HEK293 (cell line): ENCODE results near the gene WDR35.
A peak's percentile ranks its signal among the peaks of the same experiment; 100 is the strongest.

Experiments
- CTCF ChIA-PET: fragments of 350-600 bp; formaldehyde crosslinking; extraction: SDS; loops from one replicate; lab custom pipeline; 2021; ENCODE audit warnings: antibody characterized with exemption; lab: Yijun Ruan, JAX
- POLR2A ChIA-PET: fragments of 300-600 bp; formaldehyde crosslinking; extraction: SDS; loops from one replicate; lab custom pipeline; 2020; ENCODE audit warnings: antibody characterized with exemption, inconsistent platforms; lab: Yijun Ruan, JAX
- H3K27ac ChIP-seq: fragments of 200-500 bp; sonication (Bioruptor generic); 2 replicates; pipeline ENCODE4 v1.5.1; 2014; ENCODE audit warnings: low read depth, low read length, control low read depth, inconsistent platforms; ENCODE audit errors: extremely low read depth
- H3K36me3 ChIP-seq, 2 experiments: fragments of 200-500 bp in 1 of 2; sonication (Bioruptor generic) in 1 of 2; 1 replicate in 1 of 2; 2 replicates in 1 of 2; pipeline ENCODE4 v1.5.1; 2014 to 2017; ENCODE audit warnings: inconsistent platforms in 2 of 2, low read length in 2 of 2; ENCODE audit not compliant: control insufficient read depth in 2 of 2, insufficient read depth in 1 of 2
- H3K4me1 ChIP-seq: fragments of 200-500 bp; sonication (Bioruptor generic); 2 replicates; pipeline ENCODE4 v1.5.1; 2014; ENCODE audit warnings: mild to moderate bottlenecking, low read length, inconsistent platforms; ENCODE audit not compliant: control insufficient read depth, insufficient read depth
- H3K4me3 ChIP-seq: 2 replicates; pipeline ENCODE4 v1.5.1; 2011; ENCODE audit warnings: low read depth, mild to moderate bottlenecking, control low read depth, low read length, moderate library complexity
- H3K9me3 ChIP-seq: fragments of 200-500 bp; sonication (Bioruptor generic); 2 replicates; pipeline ENCODE4 v1.5.1; 2014; ENCODE audit warnings: low read depth, low read length, inconsistent platforms; ENCODE audit not compliant: control insufficient read depth, insufficient read depth
- BCL11A ChIP-seq: fragments of 450-650 bp; formaldehyde crosslinking; IDR thresholded peaks from 2 replicates; pipeline ENCODE4 v1.5.1; 2016; ENCODE audit warnings: low read depth, missing biosample characterization, missing genetic modification characterization
- GLI2 ChIP-seq: fragments of 450-650 bp; formaldehyde crosslinking; IDR thresholded peaks from 2 replicates; pipeline ENCODE4; 2017; ENCODE audit warnings: missing biosample characterization, missing genetic modification characterization, low read depth, borderline replicate concordance
- RBAK ChIP-seq: fragments of 450-650 bp; formaldehyde crosslinking; IDR thresholded peaks from 2 replicates; pipeline ENCODE4 v1.5.1; 2016; ENCODE audit warnings: missing biosample characterization, missing genetic modification characterization
- SETDB1 ChIP-seq: IDR thresholded peaks from one replicate; pipeline ENCODE4 v1.6.1; 2017; ENCODE audit warnings: mild to moderate bottlenecking, low read length, moderate library complexity, mixed read lengths; ENCODE audit not compliant: insufficient read length
- TSHZ1 ChIP-seq: fragments of 450-650 bp; formaldehyde crosslinking; IDR thresholded peaks from 2 replicates; pipeline ENCODE4 v1.5.1; 2016; ENCODE audit warnings: missing biosample characterization, missing genetic modification characterization, borderline replicate concordance
- ZBTB48 ChIP-seq: fragments of 450-650 bp; formaldehyde crosslinking; IDR thresholded peaks from 2 replicates; pipeline ENCODE4 v1.5.1; 2016; ENCODE audit warnings: missing biosample characterization, missing genetic modification characterization
- ZBTB7A ChIP-seq: fragments of 450-650 bp; formaldehyde crosslinking; IDR thresholded peaks from 2 replicates; pipeline ENCODE4 v1.5.1; 2016; ENCODE audit warnings: low read depth, missing biosample characterization, missing genetic modification characterization
- ZFHX2 ChIP-seq: fragments of 450-650 bp; formaldehyde crosslinking; conservative IDR thresholded peaks from 2 replicates; pipeline ENCODE4 v1.5.1; 2016; ENCODE audit warnings: missing biosample characterization, missing genetic modification characterization
- ZNF140 ChIP-seq: fragments of 450-650 bp; formaldehyde crosslinking; IDR thresholded peaks from 2 replicates; pipeline ENCODE4 v1.5.1; 2016; ENCODE audit warnings: missing biosample characterization, missing genetic modification characterization
- ZNF157 ChIP-seq: fragments of 450-650 bp; formaldehyde crosslinking; IDR thresholded peaks from 2 replicates; pipeline ENCODE4 v1.5.1; 2016; ENCODE audit warnings: missing biosample characterization, missing genetic modification characterization
- ZNF184 ChIP-seq: fragments of 450-650 bp; IDR thresholded peaks from 2 replicates; pipeline ENCODE4 v1.5.1; 2018; ENCODE audit warnings: missing biosample characterization, mild to moderate bottlenecking, missing genetic modification characterization
- ZNF221 ChIP-seq: fragments of 450-650 bp; formaldehyde crosslinking; IDR thresholded peaks from 2 replicates; pipeline ENCODE4 v1.5.1; 2017; ENCODE audit warnings: missing biosample characterization, missing genetic modification characterization, borderline replicate concordance
- ZNF248 ChIP-seq: fragments of 450-650 bp; formaldehyde crosslinking; IDR thresholded peaks from 2 replicates; pipeline ENCODE4 v1.5.1; 2017; ENCODE audit warnings: missing biosample characterization, missing genetic modification characterization
- ZNF266 ChIP-seq: fragments of 450-650 bp; formaldehyde crosslinking; IDR thresholded peaks from 2 replicates; pipeline ENCODE4 v1.5.1; 2016; ENCODE audit warnings: missing biosample characterization, missing genetic modification characterization, low read depth
- ZNF280D ChIP-seq: fragments of 450-650 bp; formaldehyde crosslinking; IDR thresholded peaks from 2 replicates; pipeline ENCODE4 v1.5.1; 2016; ENCODE audit warnings: missing biosample characterization, missing genetic modification characterization
- ZNF311 ChIP-seq: fragments of 450-650 bp; formaldehyde crosslinking; IDR thresholded peaks from 2 replicates; pipeline ENCODE4 v1.5.1; 2017; ENCODE audit warnings: missing biosample characterization, missing genetic modification characterization, borderline replicate concordance
- ZNF404 ChIP-seq: fragments of 450-650 bp; formaldehyde crosslinking; IDR thresholded peaks from 2 replicates; pipeline ENCODE4 v1.5.1; 2017; ENCODE audit warnings: missing biosample characterization, missing genetic modification characterization
- ZNF585B ChIP-seq: fragments of 450-650 bp; formaldehyde crosslinking; IDR thresholded peaks from 2 replicates; pipeline ENCODE4 v1.5.1; 2016; ENCODE audit warnings: missing biosample characterization, missing genetic modification characterization
- ZNF600 ChIP-seq: fragments of 450-650 bp; formaldehyde crosslinking; IDR thresholded peaks from 2 replicates; pipeline ENCODE4 v1.5.1; 2016; ENCODE audit warnings: missing biosample characterization, missing genetic modification characterization
- ZNF645 ChIP-seq: fragments of 450-650 bp; formaldehyde crosslinking; IDR thresholded peaks from 2 replicates; pipeline ENCODE4; 2016; ENCODE audit warnings: missing biosample characterization, missing genetic modification characterization
- ZNF76 ChIP-seq: fragments of 450-650 bp; formaldehyde crosslinking; IDR thresholded peaks from 2 replicates; pipeline ENCODE4; 2016; ENCODE audit warnings: low read depth, missing biosample characterization, missing genetic modification characterization, borderline replicate concordance

Gene WDR35

GRCh38 chr2:20021405-20022009 lies 31.6 kb upstream of the WDR35 start:
- POLR2A ChIA-PET: no interaction called here

GRCh38 chr2:20019747-20020146 lies 29.8 kb upstream of the WDR35 start:
- no peak overlapping the region for H3K4me3 ChIP-seq
- H3K27ac ChIP-seq: no peak overlapping the region
- no peak for TF ChIP-seq TSHZ1 (tag by site-specific recombination)
- TF ChIP-seq ZNF645 (tag by site-specific recombination): no peak
- TF ChIP-seq RBAK (tag by site-specific recombination): no peak
- TF ChIP-seq ZNF311 (tag by site-specific recombination): no peak
- TF ChIP-seq ZBTB48: no peak
- TF ChIP-seq GLI2 (tag by site-specific recombination): no peak
- TF ChIP-seq ZNF76 (tag by site-specific recombination): no peak
- no peak for TF ChIP-seq ZNF157 (tag by site-specific recombination)
- no peak for TF ChIP-seq BCL11A (tag by site-specific recombination)
- TF ChIP-seq ZFHX2 (tag by site-specific recombination): no peak
- TF ChIP-seq ZNF184: no peak
- TF ChIP-seq ZNF600 (tag by site-specific recombination): no peak
- TF ChIP-seq ZNF140 (tag by site-specific recombination): no peak
- no peak for TF ChIP-seq ZNF221 (tag by site-specific recombination)
- no peak for TF ChIP-seq ZNF266 (tag by site-specific recombination)
- TF ChIP-seq ZNF248 (tag by site-specific recombination): no peak
- H3K36me3 ChIP-seq: no peaks in the 10 kb centered on the region
- ChIA-PET POLR2A (no interaction called here), CTCF (no interaction called here)
- H3K9me3 ChIP-seq: no peaks in the 10 kb centered on the region
- H3K4me1 ChIP-seq: no peaks in the 10 kb centered on the region

More at GRCh38 chr2:20021405-20022009, 31.6 kb upstream of the WDR35 start:
- Histone ChIP-seq H3K36me3 (no peaks in the 10 kb centered on the region), H3K9me3 (no peaks in the 10 kb centered on the region), H3K27ac (no peak overlapping the region), H3K4me1 (0 out of 2 replicates have a peak, but pooled peaks cover 2% of the 10 kb centered on the region), H3K4me3 (no peak overlapping the region)
- TF ChIP-seq ZNF585B (peak; percentile 92), ZNF404 (no peak), ZBTB7A (tag by site-specific recombination) (no peak), SETDB1 (peak; percentile 71), ZNF280D (no peak)
- TF ChIP-seq, all 188 proteins: peak for 2
- CTCF ChIA-PET: interaction anchor here (0.6 to 1.3 kb wide), 2 partner anchors 305 to 605 kb away, joined by 3 to 5 read pairs; no protein-coding TSS in a partner anchor
